Neural crest cell (in vitro differentiated cells): ENCODE data around the gene SIX2. TPM values are rescaled to one million over a fixed set of nuclear protein-coding genes. Genes with fewer than 3 reads are reported as not detected.

Experiments
- DNase-seq: peaks from one replicate; pipeline ENCODE4 v3.0.0; 2021; ENCODE audit warnings: low read depth, mixed read lengths, low spot score
- H3K27ac Mint-ChIP-seq: one replicate; pipeline ENCODE4 v1.8.0; 2021; ENCODE audit warnings: mild to moderate bottlenecking, mixed read lengths; ENCODE audit not compliant: unreplicated experiment
- H3K27me3 Mint-ChIP-seq: 2 replicates; pipeline ENCODE4 v1.8.0; 2021; ENCODE audit warnings: low read depth, mild to moderate bottlenecking, mixed read lengths
- H3K36me3 Mint-ChIP-seq: 2 replicates; pipeline ENCODE4 v1.8.0; 2021; ENCODE audit warnings: low read depth, mild to moderate bottlenecking, mixed read lengths
- H3K4me1 Mint-ChIP-seq: 2 replicates; pipeline ENCODE4 v1.8.0; 2021; ENCODE audit warnings: mixed read lengths
- H3K4me3 Mint-ChIP-seq: one replicate; pipeline ENCODE4 v1.8.0; 2021; ENCODE audit warnings: mild to moderate bottlenecking, mixed read lengths
- H3K9me3 Mint-ChIP-seq: 2 replicates; pipeline ENCODE4 v1.8.0; 2021; ENCODE audit warnings: mixed read lengths
- CTCF ChIP-seq: fragments of 200-600 bp; sonication (generic); conservative IDR thresholded peaks from 2 replicates; pipeline ENCODE4 v1.5.0; 2021; ENCODE audit warnings: antibody characterized with exemption, mild to moderate bottlenecking
- total RNA-seq: library from RNA; stranded (reverse); gene quantifications from 2 replicates; pipeline ENCODE4 v1.2.1, GENCODE V29; 2021

The SIX2 gene
- total RNA-seq, 1 donor from 2014 or later, result 0.14 TPM

- H3K27me3 Mint-ChIP-seq, result peaks cover 45% of the 10 kb centered on the region
- DNase-seq, result no peak
- H3K27ac Mint-ChIP-seq, result no peak overlapping the region
- H3K4me1 Mint-ChIP-seq, result no peaks in the 10 kb centered on the region
- peaks cover 9% of the 10 kb centered on the region for H3K9me3 Mint-ChIP-seq
- TF ChIP-seq CTCF, result no peak
- H3K36me3 Mint-ChIP-seq, result peaks cover 7% of the 10 kb centered on the region
- no peak overlapping the region for H3K4me3 Mint-ChIP-seq
Measured at GRCh38 chr2:44983836-44984604, 25.2 kb downstream of the SIX2 start.

- H3K27me3 Mint-ChIP-seq, result peaks cover 51% of the 10 kb centered on the region
- H3K27ac Mint-ChIP-seq, result no peak overlapping the region
- H3K36me3 Mint-ChIP-seq, result no peaks in the 10 kb centered on the region
- TF ChIP-seq CTCF, result peak; percentile 91
- H3K4me3 Mint-ChIP-seq, result no peak overlapping the region
- no peaks in the 10 kb centered on the region for H3K4me1 Mint-ChIP-seq
- no peaks in the 10 kb centered on the region for H3K9me3 Mint-ChIP-seq
- peak; percentile 87 for DNase-seq
Measured at GRCh38 chr2:44981714-44982108, 27.5 kb downstream of the SIX2 start.

- no peak for TF ChIP-seq CTCF
- H3K4me3 Mint-ChIP-seq, result no peak overlapping the region
- no peaks in the 10 kb centered on the region for H3K36me3 Mint-ChIP-seq
- peaks cover 53% of the 10 kb centered on the region for H3K27me3 Mint-ChIP-seq
- no peaks in the 10 kb centered on the region for H3K9me3 Mint-ChIP-seq
- no peaks in the 10 kb centered on the region for H3K4me1 Mint-ChIP-seq
- no peak for DNase-seq
- H3K27ac Mint-ChIP-seq, result no peak overlapping the region
Measured at GRCh38 chr2:44980751-44981713, 28.2 kb downstream of the SIX2 start.

GRCh38 chr2:44979581-44979980 lies 29.7 kb downstream of the SIX2 start:
- Mint-ChIP-seq H3K27me3 (peaks cover 52% of the 10 kb centered on the region), H3K4me3 (no peak overlapping the region)

More at GRCh38 chr2:44979581-44979980, 29.7 kb downstream of the SIX2 start:
- H3K9me3 Mint-ChIP-seq, result no peaks in the 10 kb centered on the region
- H3K27ac Mint-ChIP-seq, result no peak overlapping the region
- no peaks in the 10 kb centered on the region for H3K4me1 Mint-ChIP-seq
- no peak for TF ChIP-seq CTCF
- DNase-seq, result no peak
- no peaks in the 10 kb centered on the region for H3K36me3 Mint-ChIP-seq
